Sigmoid colon (tissue), 7 donors: ENCODE results near the gene SSTR5. TPM values are rescaled to one million over a fixed set of nuclear protein-coding genes. Genes with fewer than 3 reads are reported as not detected.

ENCODE experiments used
- DNase-seq: peaks from one replicate; pipeline ENCODE4 v3.0.0-alpha.2; 2019
- H3K27ac ChIP-seq, 4 donors: fragments of 200-600 bp; sonication (generic); one replicate each; pipeline ENCODE4 v1.5.1; 2016 to 2019; ENCODE audit warnings: mild to moderate bottlenecking in 1 of 4
- H3K27me3 ChIP-seq, 3 donors: fragments of 200-600 bp; sonication (generic); one replicate each; pipeline ENCODE4 v1.5.1; 2019; ENCODE audit warnings: mild to moderate bottlenecking in 1 of 3
- H3K36me3 ChIP-seq, 4 donors: fragments of 200-600 bp; sonication (generic); one replicate each; pipeline ENCODE4 v1.5.1; 2016 to 2019
- H3K4me1 ChIP-seq, 4 donors: fragments of 200-600 bp; sonication (generic); one replicate each; pipeline ENCODE4 v1.5.1; 2017 to 2019
- H3K4me3 ChIP-seq, 4 donors: fragments of 200-600 bp; sonication (generic); one replicate each; pipeline ENCODE4 v1.5.1; 2017 to 2019; ENCODE audit warnings: mild to moderate bottlenecking in 2 of 4, moderate library complexity in 1 of 4
- H3K9me3 ChIP-seq, 4 donors: fragments of 200-600 bp in 3 of 4; sonication (generic) in 3 of 4; one replicate each; pipeline versions ENCODE4 v1.5.1 to v1.6.1; 2013 to 2019
- CTCF ChIP-seq, 4 experiments: fragments of 450-650 bp in 3 of 4; fragments of 200-600 bp in 1 of 4; IDR thresholded peaks; one replicate each; pipeline ENCODE4 v1.5.1; 2016 to 2019; ENCODE audit warnings: antibody characterized with exemption in 4 of 4, mild to moderate bottlenecking in 3 of 4, moderate library complexity in 2 of 4
- EP300 ChIP-seq, 4 donors: sonication (generic); formaldehyde crosslinking; IDR thresholded peaks; one replicate each; pipeline ENCODE4 v1.6.1; 2017; ENCODE audit warnings: antibody characterized with exemption in 4 of 4
- POLR2A ChIP-seq, 2 donors: fragments of 450-650 bp; IDR thresholded peaks; one replicate each; pipeline ENCODE4 v1.6.1; 2016; ENCODE audit warnings: antibody characterized with exemption in 2 of 2, mild to moderate bottlenecking in 2 of 2, moderate library complexity in 2 of 2
- POLR2AphosphoS5 ChIP-seq, 4 donors: sonication (generic); formaldehyde crosslinking; IDR thresholded peaks; one replicate each; pipeline ENCODE4 v1.6.1; 2017; ENCODE audit warnings: antibody characterized with exemption in 4 of 4
- WGBS, 2 donors: extraction: QIAGEN DNeasy Blood & Tissue Kit; methylation state at CpG; one replicate each; pipeline ENCODE4 v1.1.7; 2013; 5-methylcytosine and 5-hydroxymethylcytosine counted together
- intact Hi-C: fragments of 100-400 bp; cut with DNase I; formaldehyde crosslinking; loops from one replicate; pipeline ENCODE4 v1.15.1; 2023
- polyA plus RNA-seq, 3 donors: library from polyadenylated mRNA; stranded (reverse); fragments of 200-250 nt; gene quantifications; one replicate each; pipeline ENCODE4 v1.2.3, GENCODE V29; 2013
- total RNA-seq, 4 donors: library from RNA; depleted of rRNA; stranded (reverse); fragments of >200 nt; gene quantifications; one replicate each; pipeline ENCODE4 v1.1.0, GENCODE V29; 2016
- donor health status: healthy with polysubstance abuse.
- donor health status: Bipolar disorder and iron deficiency.
- donor health status: healthy.

The SSTR5 gene
- total and polyA plus RNA-seq, 7 donors, result 0.04 TPM; not detected in 6

- Histone ChIP-seq H3K4me3 (no peak overlapping the region), H3K27ac (no peak overlapping the region), H3K4me1 (no peaks in the 10 kb centered on the region), H3K9me3 (no peaks in the 10 kb centered on the region), H3K27me3 (peaks cover 32 to 97% (median 91%) of the 10 kb centered on the region in 3 donors), H3K36me3 (no peaks in the 10 kb centered on the region)
- intact Hi-C loops, result no loop called here
- 66 to 74% methylated on average over 18 of the region's 18 CpGs for WGBS, 2 donors
- no peak for DNase-seq
- no peak for TF ChIP-seq CTCF (IDR thresholded peaks at IDR 0.05)
- no peak for TF ChIP-seq EP300 (IDR thresholded peaks at IDR 0.05)
- TF ChIP-seq POLR2A (IDR thresholded peaks at IDR 0.05), result no peak
- no peak for TF ChIP-seq POLR2AphosphoS5 (IDR thresholded peaks at IDR 0.05)
Measured at GRCh38 chr16:1068451-1068850, 4.1 kb upstream of the SSTR5 start.

- Histone ChIP-seq H3K4me1 (no peaks in the 10 kb centered on the region), H3K4me3 (no peak overlapping the region), H3K27ac (no peak overlapping the region), H3K36me3 (no peaks in the 10 kb centered on the region), H3K9me3 (no peaks in the 10 kb centered on the region), H3K27me3 (peaks cover 35 to 100% (median 97%) of the 10 kb centered on the region in 3 donors)
- WGBS, 2 donors, result 88 to 91% methylated on average over 7 of the region's 7 CpGs
- TF ChIP-seq EP300 (IDR thresholded peaks at IDR 0.05) (no peak), POLR2A (IDR thresholded peaks at IDR 0.05) (no peak), POLR2AphosphoS5 (IDR thresholded peaks at IDR 0.05) (no peak), CTCF (IDR thresholded peaks at IDR 0.05) (no peak)
- intact Hi-C loops, result no loop called here
- no peak for DNase-seq
Measured at GRCh38 chr16:1069154-1069553, 3.4 kb upstream of the SSTR5 start.

GRCh38 chr16:1070084-1070863, 2.3 kb upstream of the SSTR5 start:
- WGBS, 2 donors, result 23 to 31% methylated on average over 32 of the region's 32 CpGs
- no peaks in the 10 kb centered on the region for H3K9me3 ChIP-seq
- no peak for DNase-seq
- no peak for TF ChIP-seq POLR2A (IDR thresholded peaks at IDR 0.05)
- no peak for TF ChIP-seq EP300 (IDR thresholded peaks at IDR 0.05)
- no peak for TF ChIP-seq CTCF (IDR thresholded peaks at IDR 0.05)
- TF ChIP-seq POLR2AphosphoS5 (IDR thresholded peaks at IDR 0.05), result no peak
- intact Hi-C loops, result no loop called here
- H3K27me3 ChIP-seq, result peaks cover 35 to 100% (median 95%) of the 10 kb centered on the region in 3 donors
- no peaks in the 10 kb centered on the region for H3K36me3 ChIP-seq
- no peak overlapping the region for H3K27ac ChIP-seq
- H3K4me3 ChIP-seq, result no peak overlapping the region
- no peaks in the 10 kb centered on the region for H3K4me1 ChIP-seq

- no peak for DNase-seq
- H3K4me3 ChIP-seq, result no peak overlapping the region
- H3K36me3 ChIP-seq, result no peaks in the 10 kb centered on the region
- TF ChIP-seq EP300 (IDR thresholded peaks at IDR 0.05) (no peak), POLR2A (IDR thresholded peaks at IDR 0.05) (no peak), CTCF (IDR thresholded peaks at IDR 0.05) (no peak), POLR2AphosphoS5 (IDR thresholded peaks at IDR 0.05) (no peak)
- 40 to 45% methylated on average over 16 of the region's 16 CpGs for WGBS, 2 donors
- H3K27me3 ChIP-seq, result peaks cover 35 to 97% (median 91%) of the 10 kb centered on the region in 3 donors
- H3K9me3 ChIP-seq, result no peaks in the 10 kb centered on the region
- no peak overlapping the region for H3K27ac ChIP-seq
- H3K4me1 ChIP-seq, result no peaks in the 10 kb centered on the region
- intact Hi-C loops, result no loop called here
Measured at GRCh38 chr16:1070864-1071408, 1.6 kb upstream of the SSTR5 start.
